Endothelial cell of umbilical vein (primary cell): ENCODE results near the gene COL7A1.

Experiments used
- CTCF ChIP-seq, 2 donors: IDR thresholded peaks; 1 replicate in 1 of 2; 2 replicates in 1 of 2; pipeline ENCODE4 v1.5.1; 2011; ENCODE audit warnings: low read length in 2 of 2, mild to moderate bottlenecking in 2 of 2, moderate library complexity in 2 of 2, control low read depth in 1 of 2, inconsistent platforms in 1 of 2, low read depth in 1 of 2; ENCODE audit not compliant: insufficient read depth in 1 of 2; ENCODE audit errors: extremely low read depth in 1 of 2
- EZH2 ChIP-seq: IDR thresholded peaks from 2 replicates; pipeline ENCODE4 v1.6.1; 2012; ENCODE audit warnings: borderline replicate concordance, low read depth, mild to moderate bottlenecking, moderate library complexity, low read length, inconsistent platforms; ENCODE audit not compliant: severe bottlenecking
- GATA2 ChIP-seq: IDR thresholded peaks from 2 replicates; pipeline ENCODE4 v1.7.0; 2011; ENCODE audit warnings: low read depth, mild to moderate bottlenecking, moderate library complexity, mixed read lengths, low read length; ENCODE audit not compliant: insufficient read length, insufficient read depth
- JUN ChIP-seq: IDR thresholded peaks from 2 replicates; pipeline ENCODE4 v1.6.1; 2011; ENCODE audit warnings: borderline replicate concordance, low read depth; ENCODE audit not compliant: insufficient read length, insufficient read depth
- MAX ChIP-seq: IDR thresholded peaks from 2 replicates; pipeline ENCODE4 v1.6.1; 2011; ENCODE audit not compliant: insufficient read depth, insufficient read length
- POLR2A ChIP-seq: IDR thresholded peaks from 2 replicates; pipeline ENCODE4 v1.6.1; 2012; ENCODE audit warnings: low read depth, mild to moderate bottlenecking, control low read depth, low read length
- POLR2AphosphoS5 ChIP-seq: IDR thresholded peaks from 2 replicates; pipeline ENCODE4 v1.6.1; 2012; ENCODE audit warnings: low read depth, mild to moderate bottlenecking, control low read depth, low read length, moderate library complexity; ENCODE audit not compliant: insufficient read depth

- no peak for TF ChIP-seq CTCF (IDR thresholded peaks at IDR 0.05; ENCODE audit: extremely low read depth in 1 of 2, insufficient read depth in 1 of 2, low read depth in 1 of 2, low read length in 2 of 2)
- TF ChIP-seq POLR2A: no peak
- TF ChIP-seq JUN: no peak
- no peak for TF ChIP-seq POLR2AphosphoS5
- no peak for TF ChIP-seq EZH2
- no peak for TF ChIP-seq MAX
- no peak for TF ChIP-seq GATA2
Measured at GRCh38 chr3:48556796-48557626, 38.1 kb downstream of the COL7A1 start, which contains the start of gene PFKFB4.
